ENCODE results near the gene COPS6.

- TF ChIP-seq CTCF (IDR thresholded peaks at IDR 0.05; ENCODE audit: low read depth, low read length, missing input control) (no peak), REST (IDR thresholded peaks at IDR 0.05) (no peak), TAF1 (conservative IDR thresholded peaks at IDR 0.05) (no peak), YY1 (IDR thresholded peaks at IDR 0.05) (peak; percentile 96), FOXA1 (IDR thresholded peaks at IDR 0.05) (no peak), RXRA (IDR thresholded peaks at IDR 0.05) (no peak), MAX (IDR thresholded peaks at IDR 0.05) (no peak), RAD21 (IDR thresholded peaks at IDR 0.05) (no peak), FOXA2 (IDR thresholded peaks at IDR 0.05) (no peak), JUND (IDR thresholded peaks at IDR 0.05) (no peak), ZBTB33 (IDR thresholded peaks at IDR 0.05) (no peak)
These were observed at the start of gene COPS6 for GRCh38 chr7:100088621-100089457.
